ACHN (cell line): ENCODE measurements around the gene ABCB11.
"Not testable (repeated sequence)": the region's sequence is repeated elsewhere in the genome, so short reads cannot be mapped to it uniquely, and the experiment has no call there.

Experiments
- DNase-seq: peaks from one replicate; pipeline ENCODE4 v3.0.0-alpha.2; 2015
- in situ Hi-C: cut with HindIII; loops from 2 replicates; pipeline ENCODE4 v1.10.0; 2017; ENCODE audit warnings: low sequenced_read_pairs, low pct_ligation_motif_present, low pct_unique_long_range_greater_than_20kb

ABCB11 gene

DNA sequence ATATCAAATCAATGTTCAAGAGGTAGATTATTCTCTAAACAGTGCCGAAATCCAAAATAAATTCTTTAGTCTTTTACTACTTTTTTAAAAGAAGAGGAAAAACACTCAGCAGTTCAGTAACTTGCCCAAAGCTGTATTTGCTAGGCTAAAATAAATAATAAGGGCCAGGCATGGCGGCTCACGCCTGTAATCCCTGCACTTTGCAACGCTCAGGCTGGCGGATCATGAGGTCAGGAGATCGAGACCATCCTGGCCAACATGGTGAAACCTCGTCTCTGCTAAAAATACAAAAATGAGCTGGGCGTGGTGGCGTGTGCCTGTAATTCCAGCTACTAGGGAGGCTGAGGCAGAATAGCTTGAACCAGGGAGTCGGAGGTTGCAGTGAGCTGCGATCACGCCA, 149.0 kb downstream of the ABCB11 start:
- DNase-seq, in situ Hi-C loops: not testable (repeated sequence)

DNA sequence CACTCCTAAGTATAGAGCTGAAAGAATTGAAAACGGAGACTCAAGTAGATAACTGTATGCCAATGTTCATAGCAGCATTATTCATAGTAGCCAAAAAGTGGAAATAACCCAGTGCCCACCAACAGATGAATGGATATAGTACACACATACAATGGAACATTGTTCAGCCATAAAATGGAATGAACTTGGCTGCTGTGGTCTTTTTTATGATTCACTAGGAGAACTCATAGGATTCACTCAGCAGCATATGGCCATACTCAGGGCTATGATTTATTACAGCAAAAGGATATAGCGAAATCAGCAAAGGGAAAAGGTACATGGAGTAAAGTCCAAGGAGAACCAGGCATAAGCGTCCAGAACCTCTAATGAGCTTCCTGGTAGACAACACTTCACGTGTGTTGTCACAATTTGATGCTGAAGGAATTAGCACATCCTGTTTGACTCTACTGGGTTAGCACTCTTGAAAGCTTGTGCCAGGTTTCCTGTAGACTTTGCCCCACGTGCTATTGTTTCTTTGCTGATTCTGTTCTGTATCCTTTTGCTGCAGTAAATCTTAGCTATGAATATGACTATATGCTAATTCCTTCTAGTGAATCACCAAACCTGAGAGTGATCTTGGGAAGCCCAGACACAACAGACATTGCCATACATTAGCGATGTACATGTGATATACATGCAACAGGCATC, 156.6 kb downstream of the ABCB11 start:
- no peak for DNase-seq
- in situ Hi-C loops: no loop called here

DNA sequence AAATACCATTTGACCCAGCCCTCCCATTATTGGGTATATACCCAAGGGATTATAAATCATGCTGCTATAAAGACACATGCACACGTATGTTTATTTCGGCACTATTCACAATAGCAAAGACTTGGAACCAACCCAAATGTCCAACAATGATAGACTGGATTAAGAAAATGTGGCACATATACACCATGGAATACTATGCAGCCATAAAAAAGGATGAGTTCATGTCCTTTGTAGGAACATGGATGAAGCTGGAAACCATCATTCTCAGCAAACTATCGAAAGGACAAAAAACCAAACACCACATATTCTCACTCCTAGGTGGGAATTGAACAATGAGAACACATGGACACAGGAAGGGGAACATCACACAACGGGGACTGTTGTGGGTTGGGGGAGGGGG, 160.3 kb downstream of the ABCB11 start:
- DNase-seq, in situ Hi-C loops: not testable (repeated sequence)
